Astrocyte of the cerebellum (primary cell): ENCODE data around the gene CHKA.

Experiments used
- DNase-seq: peaks from one replicate; pipeline ENCODE4 v3.0.0-alpha.2; 2011; ENCODE audit warnings: low read depth
- H3K4me3 ChIP-seq: 2 replicates; pipeline ENCODE4 v1.5.1; 2011; ENCODE audit warnings: mild to moderate bottlenecking, low read depth, low read length, moderate library complexity
- in situ Hi-C: cut with HindIII; loops from 2 replicates; pipeline ENCODE4 v1.10.0; 2017; ENCODE audit warnings: low sequenced_read_pairs
- TF ChIP-seq, protein P1 (sequence below): IDR thresholded peaks from 2 replicates; pipeline ENCODE4 v1.5.1; 2012; ENCODE audit warnings: low read length, low read depth, moderate library complexity, mild to moderate bottlenecking; ENCODE audit errors: missing control alignments

Gene CHKA

DNA sequence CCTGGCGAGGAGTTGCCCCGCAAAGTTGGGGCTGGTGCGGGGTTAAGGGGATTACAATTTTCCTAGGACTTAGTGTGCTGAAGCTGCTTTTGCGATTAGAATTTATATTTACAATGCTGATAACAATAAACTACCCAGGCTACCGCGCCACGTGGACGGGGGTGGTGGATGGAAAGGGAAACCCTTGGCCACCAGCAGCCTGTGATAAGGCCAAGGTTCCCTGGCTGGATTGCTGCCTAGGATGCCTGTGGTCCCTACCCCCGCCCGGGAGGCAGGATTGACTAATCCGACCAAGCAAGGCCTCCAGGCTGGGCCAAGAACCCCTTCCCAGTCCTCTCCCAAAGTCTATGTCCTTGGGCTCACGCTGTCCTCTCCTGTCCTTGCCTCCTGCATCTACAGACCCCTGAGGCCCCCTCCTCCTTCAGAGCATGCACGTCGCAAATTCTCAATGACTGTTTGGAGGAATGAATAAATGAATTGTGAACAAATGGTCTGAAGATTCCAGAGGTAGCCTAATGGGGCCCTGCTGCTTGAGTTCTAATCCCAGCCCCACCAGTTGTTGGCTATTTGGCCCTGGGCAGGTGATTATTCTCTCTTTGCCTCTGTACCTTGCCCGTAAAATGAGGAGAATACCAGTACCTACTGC is 7.6 kb upstream of the CHKA start:
- in situ Hi-C loops: no loop called here
- DNase-seq: peak; percentile 85
- peak overlapping the region; percentile 20 for H3K4me3 ChIP-seq
- TF ChIP-seq, protein P1, sequence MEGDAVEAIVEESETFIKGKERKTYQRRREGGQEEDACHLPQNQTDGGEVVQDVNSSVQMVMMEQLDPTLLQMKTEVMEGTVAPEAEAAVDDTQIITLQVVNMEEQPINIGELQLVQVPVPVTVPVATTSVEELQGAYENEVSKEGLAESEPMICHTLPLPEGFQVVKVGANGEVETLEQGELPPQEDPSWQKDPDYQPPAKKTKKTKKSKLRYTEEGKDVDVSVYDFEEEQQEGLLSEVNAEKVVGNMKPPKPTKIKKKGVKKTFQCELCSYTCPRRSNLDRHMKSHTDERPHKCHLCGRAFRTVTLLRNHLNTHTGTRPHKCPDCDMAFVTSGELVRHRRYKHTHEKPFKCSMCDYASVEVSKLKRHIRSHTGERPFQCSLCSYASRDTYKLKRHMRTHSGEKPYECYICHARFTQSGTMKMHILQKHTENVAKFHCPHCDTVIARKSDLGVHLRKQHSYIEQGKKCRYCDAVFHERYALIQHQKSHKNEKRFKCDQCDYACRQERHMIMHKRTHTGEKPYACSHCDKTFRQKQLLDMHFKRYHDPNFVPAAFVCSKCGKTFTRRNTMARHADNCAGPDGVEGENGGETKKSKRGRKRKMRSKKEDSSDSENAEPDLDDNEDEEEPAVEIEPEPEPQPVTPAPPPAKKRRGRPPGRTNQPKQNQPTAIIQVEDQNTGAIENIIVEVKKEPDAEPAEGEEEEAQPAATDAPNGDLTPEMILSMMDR: no peak

DNA sequence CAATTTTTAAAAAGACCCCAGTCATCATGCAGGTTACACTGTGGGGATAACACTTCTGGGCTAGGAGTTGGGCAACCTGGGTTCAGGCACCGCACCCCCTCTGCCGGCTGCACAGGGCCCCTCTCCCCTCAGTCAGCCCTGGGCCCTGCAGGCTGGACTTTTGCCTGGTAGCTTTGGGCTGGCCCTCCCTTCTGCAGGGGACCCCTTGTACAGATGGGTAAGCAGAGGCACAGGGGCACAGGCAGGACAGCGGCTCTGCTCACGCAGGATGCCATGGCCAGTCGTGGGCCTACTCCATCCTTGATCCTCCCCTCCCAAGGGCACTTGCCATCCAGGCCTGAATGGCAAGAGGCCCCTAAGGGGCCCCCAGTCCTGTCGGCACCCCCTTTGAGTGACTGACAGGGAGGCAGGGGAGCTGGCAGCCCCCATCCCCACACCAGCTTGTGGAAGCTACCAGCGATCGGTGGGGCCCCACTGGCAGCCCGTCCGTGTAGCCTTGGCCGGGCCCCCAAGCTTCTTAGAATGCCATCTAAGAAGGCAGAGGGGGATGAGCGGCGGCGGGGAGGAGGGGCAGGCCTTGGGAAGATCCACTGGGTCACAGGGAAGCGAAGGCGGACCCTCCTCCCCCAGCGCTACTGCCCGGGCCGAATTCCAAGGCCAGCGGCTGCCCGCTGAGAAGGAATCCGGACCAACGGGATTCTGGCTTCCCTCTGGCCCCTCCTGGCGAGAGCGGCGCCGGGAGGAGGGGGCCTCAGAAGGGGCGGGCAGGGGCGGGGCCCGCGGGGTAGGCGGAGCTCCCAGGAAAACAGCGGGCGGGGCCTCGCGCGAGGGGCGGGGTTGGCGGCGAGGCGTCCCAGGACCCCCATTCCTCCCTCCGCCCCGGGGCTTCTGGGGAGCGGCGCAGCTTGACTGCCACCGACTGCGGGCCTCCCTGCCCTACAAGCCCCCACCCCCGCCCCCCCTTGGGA is 6.8 kb upstream of the CHKA start:
- H3K4me3 ChIP-seq: peak overlapping the region; percentile 20
- TF ChIP-seq, protein P1: no peak
- in situ Hi-C loops: no loop called here
- DNase-seq: peak; percentile 79

DNA sequence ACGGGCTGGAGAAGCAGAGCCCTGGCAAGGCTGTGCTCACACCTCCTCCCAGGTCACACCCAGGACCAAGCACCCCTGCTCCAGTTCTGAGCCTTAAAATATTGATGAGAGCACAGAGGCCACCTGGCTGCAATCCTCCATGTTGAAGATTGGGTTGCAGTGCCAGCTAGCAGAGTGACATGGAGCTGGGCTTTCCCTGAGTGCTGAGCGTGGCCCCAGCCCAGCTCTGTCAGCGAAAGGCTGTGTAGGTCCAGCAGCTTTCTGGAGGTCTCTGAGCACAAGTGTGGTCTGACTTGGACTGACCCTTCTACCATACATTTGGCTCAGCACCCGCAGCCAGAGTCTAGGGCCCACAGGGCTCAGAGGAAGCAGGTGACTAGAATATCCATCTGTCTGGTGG is 4.0 kb upstream of the CHKA start:
- TF ChIP-seq, protein P1: no peak
- no peak for DNase-seq
- in situ Hi-C loops: no loop called here
- H3K4me3 ChIP-seq: no peak overlapping the region

DNA sequence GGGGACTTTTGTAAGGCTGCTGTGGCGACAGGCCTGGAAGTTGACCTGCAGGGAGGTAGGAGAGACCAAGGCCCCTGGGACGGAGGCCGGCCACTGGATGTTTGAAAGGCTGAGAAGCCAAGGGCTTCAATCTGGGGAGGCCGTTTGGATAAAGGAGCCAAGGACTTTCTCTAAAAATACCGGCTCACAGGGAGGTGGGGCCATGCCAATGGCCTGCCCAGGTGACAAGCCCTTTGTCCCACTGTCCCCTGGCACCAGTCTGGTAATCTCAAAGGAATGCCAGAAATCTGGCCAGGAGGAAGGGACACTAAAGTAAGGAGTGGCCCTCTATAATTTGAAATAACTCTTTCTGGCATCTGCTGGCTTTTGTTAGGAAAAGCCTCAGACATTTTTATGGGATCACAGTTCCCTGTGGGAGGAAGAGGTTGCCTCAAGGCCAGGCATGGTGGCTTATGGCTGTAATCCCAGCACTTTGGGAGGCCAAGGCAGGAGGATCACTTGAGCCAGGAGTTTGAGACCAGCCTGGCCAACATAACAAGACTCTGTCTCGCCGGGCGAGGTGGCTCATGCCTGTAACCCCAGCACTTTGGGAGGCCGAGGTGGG is 1.9 kb upstream of the CHKA start:
- H3K4me3 ChIP-seq: no peak overlapping the region
- no peak for DNase-seq
- TF ChIP-seq, protein P1: no peak
- in situ Hi-C loops: no loop called here

DNA sequence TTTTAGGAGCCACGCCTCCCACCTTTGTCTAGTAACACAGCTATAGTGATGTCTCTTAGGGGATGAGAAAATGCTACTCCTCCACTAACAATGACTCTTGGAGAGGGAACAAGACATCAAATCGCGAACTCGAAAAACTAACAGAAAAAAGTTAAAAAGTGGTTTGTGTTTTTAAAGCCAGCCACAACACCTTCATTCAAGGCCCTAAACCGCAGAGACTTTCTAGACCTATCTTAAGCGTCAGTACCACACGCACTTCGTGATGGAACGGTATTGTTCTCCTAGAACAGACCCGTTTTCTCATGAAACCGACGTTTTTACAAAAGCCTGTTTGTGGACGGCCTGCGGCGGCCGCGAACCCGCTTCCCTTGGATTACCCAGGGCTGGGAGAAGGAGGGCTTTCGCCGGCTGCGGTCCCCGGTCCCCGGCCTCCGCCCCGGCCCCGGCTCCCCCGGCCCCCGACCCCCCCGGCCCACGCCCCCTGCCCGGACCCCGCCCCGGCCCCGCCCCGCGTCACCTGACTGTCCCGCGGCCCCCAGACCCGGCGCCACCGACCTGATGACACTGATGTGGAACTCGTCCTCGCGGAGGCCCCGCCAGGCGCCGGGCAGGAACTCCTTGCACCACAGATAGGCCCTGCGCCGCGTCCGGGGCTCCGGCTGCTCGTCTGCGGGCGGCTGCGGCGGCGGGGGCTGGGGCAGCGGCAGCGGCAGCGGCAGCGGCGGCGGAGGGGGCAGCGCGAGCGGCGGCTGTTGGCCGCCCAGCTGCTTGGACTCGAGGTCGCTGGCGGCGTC is 718 bp downstream of the CHKA start:
- TF ChIP-seq, protein P1: no peak
- DNase-seq: no peak
- H3K4me3 ChIP-seq: peak overlapping the region; percentile 45
- in situ Hi-C loops: no loop called here
